HepG2 (cell line): ENCODE measurements around the gene PPP2R2D. TPM values are rescaled to one million over a fixed set of nuclear protein-coding genes. Genes with fewer than 3 reads are reported as not detected.
A peak's percentile ranks its signal among the peaks of the same experiment; 100 is the strongest.

Source experiments
- DMAP1 ChIP-seq: IDR thresholded peaks from 2 replicates; pipeline ENCODE4 v1.6.1; 2016
- ESRRA ChIP-seq: sonication (generic); formaldehyde crosslinking; IDR thresholded peaks from 2 replicates; pipeline ENCODE4 v1.5.1; 2020; ENCODE audit warnings: mild to moderate bottlenecking, low read depth, missing genetic modification reagents
- KDM2A ChIP-seq: sonication (generic); formaldehyde crosslinking; IDR thresholded peaks from 2 replicates; pipeline ENCODE4 v1.4.0; 2020; ENCODE audit warnings: low read depth, missing genetic modification reagents, borderline replicate concordance
- MYC ChIP-seq: sonication (generic); formaldehyde crosslinking; IDR thresholded peaks from 2 replicates; pipeline ENCODE4 v1.9.0; 2021; ENCODE audit warnings: missing genetic modification reagents, borderline replicate concordance
- RAD21 ChIP-seq: fragments of 450-650 bp; formaldehyde crosslinking; IDR thresholded peaks from 2 replicates; pipeline ENCODE4 v1.5.0; 2020; ENCODE audit warnings: mild to moderate bottlenecking
- THAP11 ChIP-seq: IDR thresholded peaks from 2 replicates; pipeline ENCODE4 v1.6.1; 2016; ENCODE audit warnings: missing biosample characterization, missing genetic modification reagents
- ZNF580 ChIP-seq: IDR thresholded peaks from 2 replicates; pipeline ENCODE4 v1.6.1; 2016; ENCODE audit warnings: low read depth, borderline replicate concordance
- polyA plus RNA-seq, 8 experiments: library from polyadenylated mRNA; depleted of rRNA in 3 of 8; stranded (reverse) in 7 of 8; unstranded in 1 of 8; fragments of >200 nt; fragmentation: Illumina TruSeq in 4 of 8; extraction: Trizol in 4 of 8; gene quantifications; 2 replicates each; pipeline versions ENCODE4 v1.2.1 to v1.2.3, GENCODE V29; 2011 to 2016; ENCODE audit warnings: low read depth in 4 of 8, missing spikeins in 1 of 8, mixed read lengths in 1 of 8; ENCODE audit not compliant: insufficient read depth in 1 of 8
- total RNA-seq, 5 experiments: library from RNA; depleted of rRNA; stranded (reverse); fragments of >200 nt; fragmentation: Illumina TruSeq; extraction: Trizol; gene quantifications; 2 replicates each; pipeline ENCODE4 v1.2.3, GENCODE V29; 2016; ENCODE audit warnings: low read depth in 1 of 5
- TF ChIP-seq, protein P1 (sequence below): sonication (generic); formaldehyde crosslinking; IDR thresholded peaks from 2 replicates; pipeline ENCODE4 v1.4.0; 2020; ENCODE audit warnings: missing genetic modification reagents, borderline replicate concordance
- TF ChIP-seq, protein P2 (sequence below): IDR thresholded peaks from 2 replicates; pipeline ENCODE4 v1.6.1; 2016; ENCODE audit warnings: mild to moderate bottlenecking, missing biosample characterization, missing genetic modification reagents
- TF ChIP-seq, protein P3 (sequence below): sonication (generic); formaldehyde crosslinking; IDR thresholded peaks from 2 replicates; pipeline ENCODE4 v1.4.0; 2020; ENCODE audit warnings: missing genetic modification reagents
- TF ChIP-seq, protein P4 (sequence below): IDR thresholded peaks from 2 replicates; pipeline ENCODE4 v1.6.1; 2012; ENCODE audit warnings: inconsistent platforms

Gene PPP2R2D
- total and polyA plus RNA-seq, 2 of the 13 experiments (the other 11 are each of a cell fraction or from before 2014, with no cell fraction given) = 32.7 to 33.2 TPM

DNA sequence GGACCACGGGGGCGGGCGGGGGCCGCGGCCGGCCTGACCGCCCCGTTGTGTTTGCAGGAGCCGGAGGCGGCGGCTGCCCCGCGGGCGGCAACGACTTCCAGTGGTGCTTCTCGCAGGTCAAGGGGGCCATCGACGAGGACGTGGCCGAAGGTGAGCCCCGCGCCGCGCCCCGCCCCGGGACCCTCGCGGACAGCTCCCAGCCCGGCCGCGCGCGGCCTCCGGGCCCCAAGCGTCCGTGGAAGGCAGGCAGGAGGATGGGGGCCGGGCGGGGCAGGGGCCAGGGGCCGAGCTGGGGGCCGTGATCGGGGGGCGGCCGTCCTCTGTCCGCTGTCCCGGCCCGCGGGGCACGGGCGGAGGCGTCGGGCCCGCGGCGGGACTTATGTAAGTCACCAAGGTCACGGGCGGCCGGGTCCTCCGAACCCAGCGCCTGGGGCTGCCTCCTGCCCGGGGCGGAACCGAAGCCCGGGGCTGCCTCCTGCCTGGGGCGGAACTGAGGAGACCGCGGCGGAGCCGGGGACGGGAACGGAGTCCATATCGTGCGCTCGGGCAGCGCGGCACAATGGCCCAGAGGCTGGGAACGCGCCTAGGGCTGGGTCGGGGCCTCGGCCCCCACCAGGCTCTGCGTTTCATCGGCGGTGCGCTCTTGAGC lies 497 bp downstream of the PPP2R2D start (continued):
- TF ChIP-seq KDM2A (CRISPR knock-in tag) = peak; percentile 75; the same call in 1 of the 2 replicates
- 0 out of 2 replicates have a peak, but pooled peaks have one; percentile 38 for TF ChIP-seq ESRRA (CRISPR knock-in tag)
- TF ChIP-seq RAD21 (CRISPR knock-in tag) = peak; percentile 23; the same call in 1 of the 2 replicates
- TF ChIP-seq MYC (CRISPR knock-in tag) = 0 out of 2 replicates have a peak, but pooled peaks have one; percentile 40
- TF ChIP-seq ZNF580 (CRISPR knock-in tag) = no peak
- TF ChIP-seq THAP11 (CRISPR knock-in tag) = 0 out of 2 replicates have a peak, but pooled peaks have one; percentile 28
- TF ChIP-seq, protein P1, sequence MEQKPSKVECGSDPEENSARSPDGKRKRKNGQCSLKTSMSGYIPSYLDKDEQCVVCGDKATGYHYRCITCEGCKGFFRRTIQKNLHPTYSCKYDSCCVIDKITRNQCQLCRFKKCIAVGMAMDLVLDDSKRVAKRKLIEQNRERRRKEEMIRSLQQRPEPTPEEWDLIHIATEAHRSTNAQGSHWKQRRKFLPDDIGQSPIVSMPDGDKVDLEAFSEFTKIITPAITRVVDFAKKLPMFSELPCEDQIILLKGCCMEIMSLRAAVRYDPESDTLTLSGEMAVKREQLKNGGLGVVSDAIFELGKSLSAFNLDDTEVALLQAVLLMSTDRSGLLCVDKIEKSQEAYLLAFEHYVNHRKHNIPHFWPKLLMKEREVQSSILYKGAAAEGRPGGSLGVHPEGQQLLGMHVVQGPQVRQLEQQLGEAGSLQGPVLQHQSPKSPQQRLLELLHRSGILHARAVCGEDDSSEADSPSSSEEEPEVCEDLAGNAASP (CRISPR knock-in tag) = peak; percentile 49; the same call in 1 of the 2 replicates
- TF ChIP-seq, protein P2, sequence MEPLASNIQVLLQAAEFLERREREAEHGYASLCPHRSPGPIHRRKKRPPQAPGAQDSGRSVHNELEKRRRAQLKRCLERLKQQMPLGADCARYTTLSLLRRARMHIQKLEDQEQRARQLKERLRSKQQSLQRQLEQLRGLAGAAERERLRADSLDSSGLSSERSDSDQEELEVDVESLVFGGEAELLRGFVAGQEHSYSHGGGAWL (CRISPR knock-in tag) = peak; percentile 49; the same call in 1 of the 2 replicates
- TF ChIP-seq, protein P3, sequence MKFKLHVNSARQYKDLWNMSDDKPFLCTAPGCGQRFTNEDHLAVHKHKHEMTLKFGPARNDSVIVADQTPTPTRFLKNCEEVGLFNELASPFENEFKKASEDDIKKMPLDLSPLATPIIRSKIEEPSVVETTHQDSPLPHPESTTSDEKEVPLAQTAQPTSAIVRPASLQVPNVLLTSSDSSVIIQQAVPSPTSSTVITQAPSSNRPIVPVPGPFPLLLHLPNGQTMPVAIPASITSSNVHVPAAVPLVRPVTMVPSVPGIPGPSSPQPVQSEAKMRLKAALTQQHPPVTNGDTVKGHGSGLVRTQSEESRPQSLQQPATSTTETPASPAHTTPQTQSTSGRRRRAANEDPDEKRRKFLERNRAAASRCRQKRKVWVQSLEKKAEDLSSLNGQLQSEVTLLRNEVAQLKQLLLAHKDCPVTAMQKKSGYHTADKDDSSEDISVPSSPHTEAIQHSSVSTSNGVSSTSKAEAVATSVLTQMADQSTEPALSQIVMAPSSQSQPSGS = peak; percentile 5; the same call in 1 of the 2 replicates
- peak; percentile 24; the same call in 1 of the 2 replicates for TF ChIP-seq DMAP1
- TF ChIP-seq, protein P4, sequence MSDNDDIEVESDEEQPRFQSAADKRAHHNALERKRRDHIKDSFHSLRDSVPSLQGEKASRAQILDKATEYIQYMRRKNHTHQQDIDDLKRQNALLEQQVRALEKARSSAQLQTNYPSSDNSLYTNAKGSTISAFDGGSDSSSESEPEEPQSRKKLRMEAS = peak; percentile 39; the same call in 1 of the 2 replicates
- TF ChIP-seq, all 625 proteins: peak for 59
